ENCODE results near the gene NUMBL.

DNA sequence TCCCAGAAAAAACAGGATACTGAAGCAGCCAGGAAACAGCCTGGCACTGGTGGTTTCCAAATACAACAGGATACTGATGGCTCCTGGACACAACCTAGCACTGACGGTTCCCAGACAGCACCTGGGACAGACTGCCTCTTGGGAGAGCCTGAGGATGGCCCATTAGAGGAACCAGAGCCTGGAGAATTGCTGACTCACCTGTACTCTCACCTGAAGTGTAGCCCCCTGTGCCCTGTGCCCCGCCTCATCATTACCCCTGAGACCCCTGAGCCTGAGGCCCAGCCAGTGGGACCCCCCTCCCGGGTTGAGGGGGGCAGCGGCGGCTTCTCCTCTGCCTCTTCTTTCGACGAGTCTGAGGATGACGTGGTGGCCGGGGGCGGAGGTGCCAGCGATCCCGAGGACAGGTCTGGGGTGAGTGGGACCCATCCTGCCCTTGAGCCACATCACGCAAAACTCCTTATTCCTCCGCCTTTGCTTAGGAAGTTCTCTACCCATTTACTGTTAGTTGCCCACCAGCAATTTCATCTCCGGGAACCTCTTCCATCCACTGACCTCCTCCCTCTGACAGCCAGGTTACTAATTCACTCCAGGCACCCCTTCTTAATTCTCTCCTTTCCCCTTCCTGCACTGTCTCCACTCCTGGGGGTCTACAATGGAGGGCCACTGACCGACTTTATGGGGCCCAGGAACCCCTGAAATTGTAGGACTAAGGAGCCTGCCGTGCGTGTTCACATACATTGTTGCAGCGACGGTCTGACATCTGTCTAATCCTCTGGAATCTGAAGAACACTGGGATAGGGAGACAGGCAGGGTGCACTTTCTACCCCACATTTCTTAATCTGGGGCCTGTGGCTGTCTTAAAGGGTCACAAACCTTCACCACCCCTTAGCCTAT is 27.7 kb upstream of the NUMBL start:
- no peak for TF ChIP-seq ZNF274 (IDR thresholded peaks at IDR 0.05; ENCODE audit: low read depth, low read length)
- TF ChIP-seq YY1 (IDR thresholded peaks at IDR 0.05; ENCODE audit: insufficient read depth, insufficient read length): no peak
- TF ChIP-seq SUZ12 (IDR thresholded peaks at IDR 0.05; ENCODE audit: extremely low read depth, insufficient read depth, insufficient read length): no peak

Data from NT2/D1 (cell line).